Measurements from ENCODE around the gene PTPRA.

GRCh38 chr20:2986466-2986865 lies 113.2 kb downstream of the PTPRA start:
- TF ChIP-seq, protein P1, sequence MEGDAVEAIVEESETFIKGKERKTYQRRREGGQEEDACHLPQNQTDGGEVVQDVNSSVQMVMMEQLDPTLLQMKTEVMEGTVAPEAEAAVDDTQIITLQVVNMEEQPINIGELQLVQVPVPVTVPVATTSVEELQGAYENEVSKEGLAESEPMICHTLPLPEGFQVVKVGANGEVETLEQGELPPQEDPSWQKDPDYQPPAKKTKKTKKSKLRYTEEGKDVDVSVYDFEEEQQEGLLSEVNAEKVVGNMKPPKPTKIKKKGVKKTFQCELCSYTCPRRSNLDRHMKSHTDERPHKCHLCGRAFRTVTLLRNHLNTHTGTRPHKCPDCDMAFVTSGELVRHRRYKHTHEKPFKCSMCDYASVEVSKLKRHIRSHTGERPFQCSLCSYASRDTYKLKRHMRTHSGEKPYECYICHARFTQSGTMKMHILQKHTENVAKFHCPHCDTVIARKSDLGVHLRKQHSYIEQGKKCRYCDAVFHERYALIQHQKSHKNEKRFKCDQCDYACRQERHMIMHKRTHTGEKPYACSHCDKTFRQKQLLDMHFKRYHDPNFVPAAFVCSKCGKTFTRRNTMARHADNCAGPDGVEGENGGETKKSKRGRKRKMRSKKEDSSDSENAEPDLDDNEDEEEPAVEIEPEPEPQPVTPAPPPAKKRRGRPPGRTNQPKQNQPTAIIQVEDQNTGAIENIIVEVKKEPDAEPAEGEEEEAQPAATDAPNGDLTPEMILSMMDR (IDR thresholded peaks at IDR 0.05 in 2 of 3, conservative IDR thresholded peaks at IDR 0.05 in 1 of 3; ENCODE audit: insufficient read depth in 2 of 3, low read depth in 1 of 3, low read length in 3 of 3), result no peak
- TF ChIP-seq JUNB (CRISPR knock-in tag; conservative IDR thresholded peaks at IDR 0.05), result no peak
- TF ChIP-seq ETV6 (IDR thresholded peaks at IDR 0.05; ENCODE audit: borderline replicate concordance in 1 of 2, low read depth in 2 of 2, low read length in 1 of 2), result no peak
- TF ChIP-seq ETV6 (CRISPR knock-in tag; IDR thresholded peaks at IDR 0.05; ENCODE audit: borderline replicate concordance), result no peak
- TF ChIP-seq ZNF707 (CRISPR knock-in tag; conservative IDR thresholded peaks at IDR 0.05), result no peak

All from K562 (cell line).